NOMO-1 treated with DMSO at 0.1 percent for 48 hours (cell line): ENCODE results near the gene NOC2L.

Experiments
- DNase-seq: peaks from one replicate; lab custom pipeline; 2025; ENCODE audit not compliant: unreplicated experiment; lab: John Stamatoyannopoulos, UW

NOC2L gene

DNA sequence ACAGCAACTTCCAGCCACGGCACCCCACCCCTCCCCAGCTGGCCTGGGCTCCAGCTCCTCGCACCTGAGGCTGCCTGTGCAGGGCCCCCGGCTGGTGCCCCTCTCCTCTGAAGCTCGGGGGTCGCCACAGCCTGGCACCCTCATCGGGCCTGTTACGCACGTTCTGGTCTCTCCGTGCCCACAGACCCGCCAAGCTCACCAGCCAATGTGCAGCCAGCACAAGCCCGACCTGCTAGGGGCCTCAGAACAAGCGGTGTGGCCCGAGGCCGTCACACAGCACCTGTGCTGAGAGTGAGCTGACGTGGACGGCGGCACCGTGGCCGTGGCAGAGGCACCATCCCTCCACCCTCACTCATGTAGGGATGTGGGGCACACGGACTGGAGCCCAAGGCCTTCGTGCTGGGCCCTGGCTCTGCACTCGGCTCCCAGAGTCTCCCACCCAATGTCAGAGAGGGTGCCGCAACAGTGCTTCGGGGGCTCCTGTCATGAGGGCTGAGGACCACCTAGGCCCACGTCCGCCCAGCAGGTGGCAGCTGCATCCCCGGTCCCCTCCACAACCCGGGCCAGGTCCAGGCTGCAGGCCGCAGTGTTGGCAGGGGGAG lies 39.7 kb downstream of the NOC2L start:
- DNase-seq, result no peak

DNA sequence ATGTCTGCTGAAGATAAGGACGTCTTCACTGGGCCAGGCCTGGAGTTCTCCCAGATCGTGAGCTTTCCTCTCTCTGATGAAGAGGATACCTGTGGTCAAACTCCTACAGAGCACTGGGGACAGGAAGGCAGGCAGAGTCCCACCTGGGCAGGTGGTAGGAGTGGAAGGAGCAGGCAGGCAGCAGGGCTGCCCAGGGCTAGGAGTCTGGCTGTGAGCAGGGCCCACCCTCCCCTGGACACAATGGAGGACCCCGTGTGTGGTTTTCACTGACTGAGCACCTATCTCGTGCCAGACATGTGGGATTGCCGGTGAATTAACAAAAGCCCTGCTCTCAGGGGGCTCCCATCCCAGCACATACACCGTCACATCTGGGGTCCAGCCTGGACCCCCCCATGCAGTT lies 40.2 kb downstream of the NOC2L start:
- no peak for DNase-seq

- no peak for DNase-seq
Measured at GRCh38 chr1:918353-918752, 40.7 kb downstream of the NOC2L start.

GRCh38 chr1:917466-918091 lies 41.5 kb downstream of the NOC2L start:
- no peak for DNase-seq

GRCh38 chr1:917076-917459 lies 42.0 kb downstream of the NOC2L start:
- no peak for DNase-seq

- DNase-seq, result no peak
Measured at GRCh38 chr1:916173-917075, 42.6 kb downstream of the NOC2L start.

DNA sequence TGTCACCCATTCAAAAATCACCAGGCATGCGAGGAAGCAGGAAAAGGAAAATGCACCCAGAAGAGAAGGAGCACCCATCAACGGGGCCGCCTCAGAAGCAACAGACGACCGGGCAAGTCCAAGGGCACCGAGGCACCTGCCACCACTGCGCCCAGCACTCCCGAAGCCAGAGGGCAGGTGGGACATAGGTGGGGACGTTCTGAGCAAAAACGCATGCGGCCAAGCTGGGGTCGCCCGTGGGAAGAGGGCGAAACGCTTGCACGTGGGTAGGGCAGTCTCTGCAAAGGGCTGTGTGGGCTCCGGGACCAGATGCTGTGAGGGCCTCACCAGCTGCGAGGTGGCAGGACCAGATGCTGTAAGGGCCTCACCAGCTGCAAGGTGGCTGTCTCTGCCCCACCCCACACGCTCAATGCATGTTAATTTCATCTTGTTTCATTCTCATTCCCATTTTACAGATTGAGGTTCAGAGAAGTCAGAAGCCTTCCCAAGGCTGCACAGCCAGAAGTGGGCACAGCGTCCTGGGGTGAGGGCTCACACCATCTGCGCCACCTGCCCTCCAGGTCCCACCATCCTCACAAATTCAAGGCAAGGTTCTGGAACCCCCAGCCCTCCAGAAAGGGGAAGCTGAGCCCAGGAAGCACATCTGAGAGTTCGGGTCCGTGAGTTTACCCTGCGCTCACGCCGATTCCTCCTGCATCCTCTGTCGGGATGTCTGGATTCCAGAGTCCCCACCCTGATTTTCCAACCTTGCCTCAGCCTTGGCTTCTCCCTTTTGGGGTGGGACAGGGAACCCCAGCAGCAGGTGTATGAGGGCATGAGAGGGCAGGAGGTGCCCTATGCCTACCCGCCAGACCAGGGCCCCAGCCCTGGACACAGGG lies 43.5 kb downstream of the NOC2L start:
- no peak for DNase-seq

DNA sequence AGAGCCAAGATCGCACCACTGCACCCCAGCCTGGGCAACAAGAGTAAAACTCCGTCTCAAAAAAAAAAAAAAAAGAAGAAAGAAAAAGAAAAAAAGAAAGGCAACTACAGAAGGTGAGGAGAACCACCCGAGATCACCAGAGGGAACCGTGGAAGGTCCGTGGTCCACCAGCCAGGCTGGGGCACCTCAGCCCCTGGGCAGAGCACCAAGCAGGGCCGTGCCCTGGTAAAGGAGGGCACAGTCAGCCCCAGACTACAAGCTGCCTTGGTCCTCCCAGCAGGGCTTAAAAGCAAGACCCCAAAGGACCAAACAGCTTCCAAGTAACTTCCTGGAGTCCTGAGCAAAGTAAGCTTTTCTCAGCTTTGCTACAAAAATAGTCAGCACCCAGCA lies 44.2 kb downstream of the NOC2L start:
- no peak for DNase-seq

DNA sequence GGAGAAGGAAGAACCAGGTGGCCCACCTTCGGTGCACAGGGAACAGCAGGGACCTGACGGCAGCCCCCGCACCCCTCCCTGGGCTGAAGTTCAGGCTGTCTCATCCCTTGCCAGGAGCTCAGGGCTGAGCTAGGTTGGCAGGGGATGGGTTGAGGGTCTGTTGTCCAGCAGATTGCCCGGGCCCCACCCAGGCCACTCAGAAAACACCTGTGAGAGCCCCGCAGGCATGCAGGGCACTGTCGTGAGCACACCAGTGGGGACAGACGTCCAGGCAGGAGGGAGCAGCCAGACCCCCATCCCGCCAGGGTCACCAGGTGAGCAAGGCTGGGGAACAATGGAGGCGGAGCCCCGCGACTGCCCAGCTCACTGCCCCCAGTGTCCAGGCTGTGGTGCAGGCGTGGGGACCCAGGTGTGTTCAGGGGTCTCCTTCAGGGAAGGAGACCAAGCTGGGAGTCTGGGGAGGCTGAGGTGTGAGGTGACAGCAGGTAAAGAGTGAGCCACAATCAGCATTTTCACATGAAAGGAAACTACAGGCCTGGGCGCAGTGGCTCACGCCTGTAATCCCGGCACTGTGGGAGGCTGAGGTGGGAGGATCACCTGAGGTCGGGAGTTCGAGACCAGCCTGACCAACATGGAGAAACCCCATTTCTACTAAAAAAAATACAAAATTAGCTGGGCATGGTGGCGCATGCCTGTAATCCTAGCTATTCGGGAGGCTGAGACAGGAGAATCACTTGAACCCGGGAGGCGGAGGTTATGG lies 44.7 kb downstream of the NOC2L start:
- DNase-seq, result no peak

DNA sequence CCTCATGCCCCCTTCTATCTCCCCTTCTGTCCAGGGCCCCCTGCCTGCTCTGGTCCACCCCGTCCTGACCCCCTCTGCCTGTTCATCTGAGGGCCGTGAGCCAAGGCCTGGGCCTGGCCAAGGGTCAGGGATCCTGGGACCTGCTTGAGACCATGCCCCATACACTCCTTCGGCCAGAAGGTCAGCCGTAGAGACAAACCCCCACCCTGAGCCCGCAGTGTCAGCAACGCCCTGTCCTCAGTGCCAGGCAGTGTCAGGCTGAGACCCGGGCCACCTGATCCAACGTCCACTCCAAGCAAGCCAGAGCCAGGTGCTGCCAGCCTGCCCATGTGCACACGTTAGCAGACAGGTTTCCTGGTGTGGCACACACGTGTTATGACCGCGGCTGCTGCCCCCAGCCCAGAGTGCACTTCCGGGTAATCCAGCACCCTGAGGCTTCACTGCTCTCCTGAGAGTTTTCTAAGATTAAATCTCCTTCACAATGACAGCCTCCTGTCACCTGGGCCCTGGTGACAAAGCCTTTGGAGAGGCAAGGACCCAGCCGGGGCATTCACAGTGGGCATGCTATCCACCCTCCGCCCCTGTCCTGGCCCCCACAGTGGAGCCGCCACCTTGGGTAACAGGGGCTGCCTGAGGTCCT lies 45.4 kb downstream of the NOC2L start:
- DNase-seq, result no peak

DNA sequence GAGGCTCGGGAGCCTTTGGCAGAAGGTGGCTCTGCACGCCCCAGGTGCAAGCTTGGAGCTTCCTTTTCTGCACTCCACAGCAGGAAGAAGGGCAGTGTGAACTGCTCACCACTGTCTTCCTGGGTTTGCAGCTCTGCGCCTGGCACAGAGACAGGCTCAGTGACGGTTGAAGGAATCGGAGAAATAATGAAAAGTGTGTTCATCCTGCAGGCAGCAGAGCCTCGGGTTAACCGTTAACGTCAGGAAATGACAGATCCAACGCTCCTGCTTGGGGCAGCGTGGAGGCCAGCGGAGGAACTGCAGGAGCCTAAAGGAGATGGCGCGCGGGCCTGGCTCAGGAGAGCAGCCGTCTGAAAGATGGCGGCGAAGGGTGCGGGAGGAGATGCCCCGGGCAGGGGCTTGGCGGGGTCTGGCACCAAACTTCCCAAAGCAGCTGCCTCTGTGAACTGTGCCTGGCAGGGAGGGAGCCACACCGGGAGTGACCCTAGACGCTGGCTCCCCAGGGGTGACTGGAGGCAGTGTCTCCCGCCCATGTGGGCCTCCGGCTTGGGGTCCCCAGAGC lies 46.2 kb downstream of the NOC2L start:
- DNase-seq, result peak; percentile 47

DNA sequence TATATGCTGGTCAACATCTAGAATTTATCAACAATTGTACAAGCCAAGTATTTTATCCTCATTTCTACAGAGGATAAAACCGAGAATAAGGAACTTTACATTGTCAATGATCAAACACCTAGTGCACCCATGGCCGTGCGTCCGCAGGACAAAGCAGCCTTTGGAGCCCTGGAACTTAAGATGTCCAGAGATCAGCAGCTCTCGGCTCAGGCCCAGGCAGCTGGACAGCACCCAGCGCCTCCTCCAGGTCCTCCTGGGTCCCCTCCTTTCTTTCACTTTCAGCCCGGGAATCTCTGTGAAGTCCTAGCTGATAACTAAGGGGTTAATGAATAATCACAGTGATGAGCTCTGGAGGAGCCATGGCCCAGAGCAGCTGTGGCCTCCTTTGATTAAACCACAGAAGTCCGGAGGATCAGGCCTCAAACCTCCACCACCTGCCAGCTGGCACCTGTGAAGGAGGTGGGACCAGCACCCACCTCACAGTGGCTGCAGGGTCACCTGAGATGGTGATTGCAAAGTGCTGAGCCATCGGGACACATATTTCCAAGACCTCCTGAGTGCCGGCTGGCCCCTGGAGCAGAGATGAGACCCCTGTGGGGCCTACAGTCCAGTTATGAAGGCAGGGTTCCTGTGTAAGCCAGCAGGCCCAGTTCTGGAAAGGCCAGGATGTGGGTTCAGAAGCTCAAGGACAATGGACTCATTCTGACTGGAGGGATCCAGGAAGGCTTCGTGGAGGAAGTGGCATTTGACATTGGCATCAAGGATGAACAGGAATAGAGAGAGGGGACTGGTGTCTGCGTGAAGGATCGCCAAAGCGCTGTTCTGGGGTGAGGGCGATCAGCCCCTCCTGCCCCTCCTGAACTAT lies 46.9 kb downstream of the NOC2L start:
- no peak for DNase-seq

GRCh38 chr1:910881-911721 lies 48.0 kb downstream of the NOC2L start:
- DNase-seq, result no peak

DNA sequence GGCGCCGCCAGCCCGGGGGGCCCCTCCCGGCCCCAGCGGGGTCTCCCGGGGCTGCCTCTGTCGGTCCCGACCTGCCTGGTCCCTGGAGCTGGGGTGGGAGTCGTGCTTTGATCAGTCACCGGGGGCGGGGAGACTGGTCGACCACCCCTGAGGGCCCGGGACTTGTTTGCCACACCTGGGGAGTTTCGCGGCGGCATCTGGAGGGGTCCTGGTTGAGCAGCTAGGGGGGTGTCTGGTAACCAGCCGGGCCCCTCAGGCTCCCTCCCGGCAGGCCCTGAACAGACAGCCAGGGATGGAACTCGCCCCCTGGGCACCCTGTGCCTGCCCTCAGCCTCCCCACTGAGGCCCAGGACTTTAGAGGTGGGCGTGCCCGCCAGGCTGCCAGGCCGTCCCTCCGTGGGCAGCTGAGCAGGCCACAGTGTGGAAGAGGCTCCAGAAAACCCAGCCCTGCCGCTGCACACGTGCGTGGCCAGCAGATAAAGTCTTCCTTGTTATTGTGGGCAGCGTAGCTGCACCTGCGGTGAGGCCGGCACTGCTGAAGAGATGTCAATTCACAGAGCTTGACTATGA lies 48.7 kb downstream of the NOC2L start:
- no peak for DNase-seq

DNA sequence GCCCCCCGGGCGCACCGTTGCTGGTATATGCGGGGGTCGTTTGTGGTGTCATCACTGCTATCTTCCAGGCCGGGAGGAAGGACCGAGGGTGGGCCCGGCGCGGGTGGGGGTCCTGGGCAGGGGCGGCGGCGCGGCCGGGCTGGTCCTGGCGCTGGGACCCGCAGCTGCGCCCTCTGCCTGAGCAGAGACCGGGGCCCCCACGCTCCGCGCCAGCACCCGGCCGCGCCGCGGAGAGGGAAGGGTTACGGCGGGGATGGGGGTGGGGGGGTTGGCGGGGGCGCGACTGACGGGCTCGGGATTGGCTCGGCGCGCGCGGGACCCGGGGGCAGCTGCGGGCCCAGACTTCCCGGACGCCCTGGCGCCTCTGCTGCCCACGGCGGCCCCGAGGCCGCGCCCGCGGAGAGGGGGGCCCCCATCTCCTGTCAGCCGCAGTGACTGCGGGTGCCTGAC lies 49.2 kb downstream of the NOC2L start:
- DNase-seq, result no peak

- no peak for DNase-seq
Measured at GRCh38 chr1:908661-909060, 50.4 kb downstream of the NOC2L start.
